ENCODE data around the gene OPA3.
"Not testable (repeated sequence)": the region's sequence is repeated elsewhere in the genome, so short reads cannot be mapped to it uniquely, and the experiment has no call there.

Gene OPA3

DNA sequence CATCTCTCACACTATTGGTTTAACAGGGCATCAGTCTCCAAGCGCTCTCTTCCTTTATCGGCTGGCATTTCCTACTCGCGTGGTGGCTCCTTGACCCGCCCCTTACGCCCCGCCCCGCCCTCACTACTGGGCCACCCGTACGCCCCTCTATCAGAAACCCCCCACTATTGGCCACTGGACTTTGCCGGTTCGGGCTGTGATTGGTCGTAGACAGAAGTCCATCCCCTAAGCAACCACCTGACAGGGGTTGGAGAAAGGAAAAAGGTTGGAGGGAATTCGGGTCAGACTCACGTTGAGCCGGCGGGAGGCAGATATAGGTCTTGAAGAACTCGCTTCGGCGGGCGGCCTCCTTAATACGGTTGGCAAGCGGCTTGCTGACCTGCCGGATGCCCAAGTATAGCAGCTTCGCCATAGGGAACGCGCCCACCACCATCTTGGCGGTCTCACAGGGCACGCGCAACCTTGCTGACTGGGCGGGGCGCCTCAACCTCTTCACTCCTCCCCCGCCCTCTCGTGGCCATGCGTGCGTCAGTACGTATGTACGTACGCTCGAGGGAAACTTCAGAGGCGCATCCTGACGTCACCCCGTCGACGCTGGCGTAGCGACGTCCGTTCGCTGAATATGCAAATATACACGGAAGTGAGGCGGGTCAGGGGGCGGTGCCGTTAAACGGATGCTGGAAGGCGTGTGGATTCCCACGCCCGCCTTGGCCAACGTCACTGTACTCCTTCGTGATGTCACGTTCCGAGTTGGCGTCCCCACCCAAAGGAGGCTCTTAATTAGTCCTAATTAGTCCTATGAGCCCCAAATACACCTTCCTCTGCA lies at the start of gene OPA3:
TSS of gene OPA3 (minus strand) at position 471 of the 826 bp plus-strand sequence. CDS start at position 433, 38 bp downstream.
- H3K4me3 Mint-ChIP-seq: peak within 1 kb of the TSS; percentile 75
- DNase-seq (ENCODE audit: low spot score in 2 of 2) (peak; percentile 89 to 98), ATAC-seq (peak; percentile 93)
- no peaks in the 10 kb centered on the region for H3K9me3 Mint-ChIP-seq
- peaks cover 9% of the 10 kb centered on the region for H3K36me3 Mint-ChIP-seq
- H3K4me1 Mint-ChIP-seq: peaks cover 21% of the 10 kb centered on the region
- peak within 1 kb of the TSS; percentile 89 for H3K27ac Mint-ChIP-seq

DNA sequence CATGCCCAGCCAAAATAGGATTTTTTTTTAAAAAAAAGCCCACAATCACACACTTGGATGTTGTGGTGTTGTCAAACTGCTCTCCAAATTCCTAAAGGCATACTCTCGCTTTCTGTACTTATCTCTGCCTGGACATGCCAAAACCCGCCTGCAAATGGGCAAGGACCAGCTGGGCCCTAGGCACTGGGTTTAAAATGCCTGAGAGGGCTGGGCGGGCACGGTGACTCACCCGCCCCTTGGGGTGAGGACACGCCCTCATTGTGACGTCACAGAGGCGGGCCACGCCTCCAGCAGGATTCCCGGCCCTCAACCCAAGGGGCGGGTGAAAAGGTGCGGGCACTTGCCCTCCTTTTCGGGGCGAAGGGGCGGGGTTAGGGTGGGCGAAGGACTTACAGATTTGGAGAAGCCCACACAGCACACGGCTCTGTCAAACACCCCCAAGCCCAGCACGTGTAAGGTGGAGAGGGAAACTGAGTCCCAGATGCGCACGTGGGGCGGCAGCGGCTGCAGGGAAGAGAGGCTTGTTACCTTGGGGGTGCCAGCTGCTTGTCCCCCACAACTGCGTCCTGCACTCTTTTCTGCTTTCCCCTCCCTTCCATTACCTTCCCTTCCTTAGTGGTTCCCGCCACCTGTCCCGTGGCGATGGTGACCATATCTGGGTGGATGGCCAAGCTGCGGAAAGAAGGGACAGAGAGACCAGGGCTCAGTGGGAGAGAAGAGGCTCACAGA lies 48.0 kb upstream of the OPA3 start:
- H3K9me3 Mint-ChIP-seq: no peaks in the 10 kb centered on the region
- ATAC-seq (peak; percentile 64), DNase-seq (ENCODE audit: low spot score in 2 of 2) (peak; percentile 46 to 71)
- H3K4me3 Mint-ChIP-seq: no peak overlapping the region
- peaks cover 97% of the 10 kb centered on the region for H3K36me3 Mint-ChIP-seq
- H3K27ac Mint-ChIP-seq: no peak overlapping the region
- H3K4me1 Mint-ChIP-seq: peaks cover 10% of the 10 kb centered on the region

DNA sequence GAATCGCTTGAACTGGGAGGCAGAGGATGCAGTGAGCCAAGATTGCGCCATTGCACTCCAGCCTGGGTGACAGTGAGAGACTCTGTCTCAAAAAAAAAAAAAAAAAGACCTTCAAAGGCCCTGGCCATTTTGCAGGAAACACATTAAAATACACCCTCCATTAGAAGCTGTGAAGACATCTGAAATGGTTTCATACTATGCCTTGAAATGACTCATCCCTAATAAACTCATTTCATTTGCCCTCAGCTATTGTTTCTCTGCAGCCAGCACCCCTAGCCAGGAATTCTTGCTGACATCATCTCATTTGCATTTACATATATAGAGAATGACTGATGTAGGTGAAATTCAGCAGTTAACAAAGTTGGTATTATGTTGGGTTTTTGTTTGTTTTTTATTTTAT lies 45.9 kb upstream of the OPA3 start:
- H3K4me3 Mint-ChIP-seq: no peak overlapping the region
- H3K9me3 Mint-ChIP-seq: no peaks in the 10 kb centered on the region
- no peak for DNase-seq (ENCODE audit: low spot score in 2 of 2)
- ATAC-seq: peak; percentile 93
- no peak overlapping the region for H3K27ac Mint-ChIP-seq
- peaks cover 97% of the 10 kb centered on the region for H3K36me3 Mint-ChIP-seq
- H3K4me1 Mint-ChIP-seq: peaks cover 15% of the 10 kb centered on the region

DNA sequence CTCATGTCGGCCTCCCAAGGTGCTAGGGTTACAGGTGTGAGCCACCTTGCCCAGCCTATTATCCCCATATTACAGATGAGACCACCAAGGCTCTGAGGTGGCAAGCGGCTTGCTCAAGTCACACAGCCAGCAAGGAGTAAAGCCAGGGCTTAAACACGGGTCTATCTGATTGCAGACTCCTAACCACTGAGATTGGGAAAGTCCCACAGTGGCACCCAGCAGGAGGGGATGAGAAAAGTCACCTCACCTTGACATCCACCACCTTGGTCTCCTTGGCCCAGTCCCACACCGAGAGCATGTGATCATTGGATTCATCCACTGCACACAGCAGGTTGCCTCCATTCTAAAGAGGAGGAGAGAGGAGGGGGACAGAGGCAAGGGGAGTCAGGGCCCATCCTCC lies 45.1 kb upstream of the OPA3 start:
- H3K4me3 Mint-ChIP-seq: no peak overlapping the region
- ATAC-seq: no peak
- no peaks in the 10 kb centered on the region for H3K9me3 Mint-ChIP-seq
- peaks cover 97% of the 10 kb centered on the region for H3K36me3 Mint-ChIP-seq
- no peak for DNase-seq (ENCODE audit: low spot score in 2 of 2)
- peaks cover 18% of the 10 kb centered on the region for H3K4me1 Mint-ChIP-seq
- H3K27ac Mint-ChIP-seq: peak overlapping the region; percentile 34

DNA sequence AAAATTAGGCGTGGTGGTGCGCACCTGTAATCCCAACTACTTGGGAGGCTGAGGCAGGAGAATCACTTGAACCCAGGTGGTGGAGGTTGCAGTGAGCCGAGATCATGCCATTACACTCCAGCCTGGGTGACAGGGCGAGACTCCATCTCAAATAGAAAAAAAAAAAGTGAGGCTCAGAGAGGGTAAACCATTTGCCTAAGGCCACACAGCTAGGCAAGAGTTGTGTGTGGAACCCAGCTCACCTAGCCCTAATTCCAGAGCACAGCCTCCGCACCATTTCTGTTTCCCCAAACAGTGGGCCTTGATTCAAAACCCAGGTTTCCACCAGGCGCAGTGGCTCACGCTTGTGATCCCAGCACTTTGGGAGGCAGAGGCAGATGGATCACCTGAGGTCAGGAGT lies 43.6 kb upstream of the OPA3 start:
- H3K9me3 Mint-ChIP-seq; DNase-seq (ENCODE audit: low spot score in 2 of 2); ATAC-seq; H3K4me3 Mint-ChIP-seq; H3K27ac Mint-ChIP-seq: not testable (repeated sequence)
- H3K36me3 Mint-ChIP-seq: peaks cover 100% of the 10 kb centered on the region
- H3K4me1 Mint-ChIP-seq: peaks cover 23% of the 10 kb centered on the region

DNA sequence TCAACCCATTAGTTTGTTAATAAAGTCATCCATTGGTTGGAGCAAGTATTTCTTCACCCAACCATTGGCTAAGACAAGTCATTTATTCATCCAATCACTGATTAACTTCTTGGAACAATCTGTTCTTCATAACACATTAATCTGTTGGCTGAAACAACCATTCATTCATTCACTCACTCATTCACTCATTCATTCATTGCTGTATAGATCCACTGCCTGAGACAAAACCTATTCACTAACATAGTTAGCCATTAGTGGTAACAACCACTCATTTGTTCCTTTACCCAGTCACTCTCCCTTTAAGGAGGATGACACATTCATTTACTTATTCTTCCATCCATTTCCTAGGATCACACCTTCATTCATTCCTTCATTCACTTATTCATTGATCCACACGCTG lies 39.4 kb upstream of the OPA3 start:
- no peak overlapping the region for H3K27ac Mint-ChIP-seq
- H3K4me3 Mint-ChIP-seq: no peak overlapping the region
- no peak for ATAC-seq
- no peak for DNase-seq (ENCODE audit: low spot score in 2 of 2)
- H3K4me1 Mint-ChIP-seq: peaks cover 21% of the 10 kb centered on the region
- no peaks in the 10 kb centered on the region for H3K9me3 Mint-ChIP-seq
- peaks cover 100% of the 10 kb centered on the region for H3K36me3 Mint-ChIP-seq

DNA sequence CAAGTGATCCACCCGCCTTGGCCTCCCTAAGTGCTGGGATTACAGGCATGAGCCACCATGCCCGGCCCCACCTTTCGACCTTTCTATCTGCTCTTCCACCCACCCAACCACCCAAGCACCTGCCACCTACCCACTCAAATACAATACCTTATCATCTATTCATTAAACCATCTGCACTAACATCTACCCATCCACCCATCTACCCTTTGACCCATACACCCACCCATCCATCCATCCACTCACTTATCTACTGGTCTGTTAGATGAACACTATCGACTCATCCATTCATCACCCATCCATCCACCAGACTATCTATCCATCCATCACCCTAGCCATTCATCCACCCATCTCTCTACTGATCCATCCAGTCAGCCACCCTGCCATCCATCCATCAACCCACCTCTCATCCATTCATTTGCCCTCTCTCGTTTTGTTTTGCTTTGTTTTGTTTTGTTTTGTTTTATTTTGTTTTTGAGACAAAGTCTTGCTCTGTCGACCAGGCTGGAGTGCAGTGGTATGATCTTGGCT lies 37.4 kb upstream of the OPA3 start:
- Mint-ChIP-seq H3K27ac (peak overlapping the region; percentile 61), H3K4me1 (peaks cover 21% of the 10 kb centered on the region), H3K36me3 (peaks cover 100% of the 10 kb centered on the region), H3K9me3 (no peaks in the 10 kb centered on the region), H3K4me3 (no peak overlapping the region)
- ATAC-seq (no peak), DNase-seq (ENCODE audit: low spot score in 2 of 2) (no peak)

DNA sequence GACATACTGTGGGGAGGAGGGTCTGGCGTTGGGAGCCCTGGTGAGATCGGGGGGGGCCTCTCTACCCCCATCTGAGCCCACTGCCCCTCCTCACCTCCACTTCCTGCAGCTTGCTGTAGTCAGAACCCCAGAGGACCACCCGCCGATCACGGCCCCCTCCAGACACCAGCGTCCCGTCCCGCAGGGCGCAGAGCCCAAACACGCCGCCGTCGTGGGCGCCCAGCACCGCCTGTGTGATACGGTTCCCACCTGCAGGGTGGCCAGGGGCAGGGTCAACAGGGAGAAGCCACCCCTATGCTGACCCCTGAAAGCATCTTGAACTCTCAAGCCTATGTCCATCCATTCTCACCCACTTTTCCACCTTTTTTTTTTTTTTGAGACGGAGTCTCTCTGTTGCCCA lies 36.8 kb upstream of the OPA3 start:
- ATAC-seq: no peak
- Mint-ChIP-seq H3K4me3 (no peak overlapping the region), H3K27ac (peak overlapping the region; percentile 61), H3K9me3 (no peaks in the 10 kb centered on the region), H3K4me1 (peaks cover 22% of the 10 kb centered on the region), H3K36me3 (peaks cover 100% of the 10 kb centered on the region)
- no peak for DNase-seq (ENCODE audit: low spot score in 2 of 2)

DNA sequence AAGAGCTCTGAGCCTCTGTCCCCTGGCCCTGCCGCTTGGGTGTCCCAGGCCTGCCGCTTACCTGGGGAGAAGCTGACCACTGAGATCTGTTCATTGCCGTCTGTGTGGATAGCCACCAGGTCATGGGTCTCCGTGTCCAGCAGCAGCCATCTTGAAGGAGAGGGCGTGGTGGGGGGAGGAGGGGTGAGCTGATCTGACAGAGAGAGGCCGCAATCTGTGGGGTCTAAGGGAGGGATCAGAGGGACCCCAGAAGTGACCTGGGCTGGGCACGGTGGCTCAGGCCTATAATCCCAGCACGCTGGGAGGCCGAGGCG lies 32.1 kb upstream of the OPA3 start:
- H3K4me3 Mint-ChIP-seq: no peak overlapping the region
- H3K27ac Mint-ChIP-seq: no peak overlapping the region
- ATAC-seq: no peak
- H3K4me1 Mint-ChIP-seq: peaks cover 26% of the 10 kb centered on the region
- no peak for DNase-seq (ENCODE audit: low spot score in 2 of 2)
- H3K9me3 Mint-ChIP-seq: no peaks in the 10 kb centered on the region
- H3K36me3 Mint-ChIP-seq: peaks cover 100% of the 10 kb centered on the region

DNA sequence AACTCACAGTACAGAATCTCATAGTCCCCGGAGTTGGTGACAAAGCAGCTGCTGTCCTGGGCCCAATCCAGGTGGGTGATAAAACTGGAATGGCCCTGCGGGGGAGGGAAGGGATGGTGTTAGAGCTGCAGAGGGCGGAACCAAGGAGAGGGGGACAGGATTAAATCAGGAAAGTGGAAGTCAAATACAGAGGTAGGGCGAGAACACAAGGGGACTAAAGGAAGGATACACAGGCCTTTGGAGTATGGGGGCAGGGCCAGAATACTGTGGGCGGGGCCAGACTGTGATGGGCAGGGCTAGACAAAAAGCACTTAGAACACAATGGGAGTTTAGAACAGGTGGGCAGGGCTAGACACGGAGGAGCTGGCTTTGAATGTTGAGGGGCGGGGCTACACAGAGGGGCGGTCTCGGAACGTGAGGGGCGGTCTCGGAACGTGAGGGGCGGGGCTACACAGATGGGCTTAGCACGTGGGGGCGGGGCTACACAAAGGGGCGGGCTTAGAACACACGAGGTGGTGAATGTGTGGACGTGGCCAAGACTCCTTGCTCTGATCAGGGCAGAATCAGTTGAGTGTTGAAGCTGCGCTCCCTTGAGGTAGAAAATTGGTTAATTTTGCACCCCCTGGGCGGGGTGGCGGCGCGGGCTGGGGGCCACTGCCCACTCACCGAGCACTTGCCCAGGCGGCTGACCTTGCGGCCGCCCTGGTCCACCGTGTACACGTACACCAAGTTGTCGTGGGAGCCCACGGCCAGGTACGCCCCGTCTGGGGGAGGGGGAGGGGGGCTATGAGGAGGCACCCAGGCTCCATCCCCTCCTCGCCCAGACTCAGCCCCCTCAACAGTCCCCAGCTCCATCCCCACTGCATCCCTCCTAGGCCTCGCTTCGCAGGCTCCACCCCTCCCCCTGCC lies 31.4 kb upstream of the OPA3 start:
- H3K27ac Mint-ChIP-seq: no peak overlapping the region
- H3K4me3 Mint-ChIP-seq: no peak overlapping the region
- no peaks in the 10 kb centered on the region for H3K9me3 Mint-ChIP-seq
- DNase-seq (ENCODE audit: low spot score in 2 of 2) (peak; percentile 74 to 94), ATAC-seq (peak; percentile 74)
- peaks cover 26% of the 10 kb centered on the region for H3K4me1 Mint-ChIP-seq
- peaks cover 100% of the 10 kb centered on the region for H3K36me3 Mint-ChIP-seq

DNA sequence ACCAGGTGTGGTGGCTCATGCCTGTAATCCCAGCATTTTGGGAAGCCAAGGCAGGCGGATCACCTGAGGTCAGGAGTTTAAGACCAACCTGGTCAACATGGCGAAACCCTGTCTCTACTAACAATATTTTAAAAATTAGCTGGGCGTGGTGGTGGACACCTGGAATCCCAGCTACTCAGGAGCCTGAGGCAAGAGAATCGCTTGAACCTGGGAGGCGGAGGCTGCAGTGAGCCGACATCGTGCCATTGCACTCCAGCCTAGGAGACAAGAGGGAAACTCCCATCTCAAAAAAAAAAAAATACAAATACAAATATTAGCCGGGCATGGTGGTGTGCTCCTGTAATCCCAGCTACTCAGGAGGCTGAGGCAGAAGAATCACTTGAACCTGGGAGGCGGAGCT lies 30.5 kb upstream of the OPA3 start:
- Mint-ChIP-seq H3K27ac (peak overlapping the region; percentile 97), H3K4me3 (peak overlapping the region; percentile 64), H3K36me3 (peaks cover 100% of the 10 kb centered on the region), H3K4me1 (peaks cover 26% of the 10 kb centered on the region)
- not testable (repeated sequence) for DNase-seq (ENCODE audit: low spot score in 2 of 2); ATAC-seq; H3K9me3 Mint-ChIP-seq

DNA sequence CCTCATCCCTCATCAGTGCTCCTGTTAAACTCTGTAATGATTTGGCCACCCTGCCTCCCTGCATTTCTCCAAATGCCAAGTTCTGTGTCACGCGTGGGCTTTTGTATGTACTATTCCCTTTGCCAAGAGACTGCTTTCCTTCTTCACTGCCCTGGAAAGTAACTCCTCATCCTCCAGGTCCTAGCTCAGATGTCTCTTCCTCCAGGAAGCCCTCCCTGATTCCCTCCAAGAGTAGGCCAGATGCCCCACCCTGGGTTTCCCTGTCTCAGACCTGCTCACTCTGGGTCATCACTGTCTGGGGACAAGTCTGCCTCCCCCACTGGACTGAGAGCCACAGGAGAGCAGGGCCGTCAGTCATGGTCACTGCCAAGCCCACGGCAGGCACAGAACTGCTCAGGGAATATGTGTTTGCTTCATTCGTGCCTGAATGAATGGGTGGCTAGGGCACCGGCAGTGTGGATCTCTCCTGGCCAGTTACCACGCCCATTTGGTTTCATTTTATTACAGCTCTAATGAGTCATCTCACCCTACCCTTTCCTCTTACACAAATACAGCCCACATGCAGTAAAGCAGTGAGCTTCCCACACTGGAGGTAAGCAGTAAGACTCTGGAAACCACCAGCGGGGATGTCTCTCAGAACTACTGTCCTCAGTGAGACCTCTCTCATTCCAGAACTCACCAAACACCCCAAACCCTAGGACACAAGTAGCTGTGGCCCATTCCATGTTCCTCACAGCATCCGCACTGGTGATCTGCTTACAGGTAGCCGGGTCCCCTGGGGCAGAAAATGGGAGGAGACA lies 29.5 kb upstream of the OPA3 start:
- H3K9me3 Mint-ChIP-seq: no peaks in the 10 kb centered on the region
- peaks cover 26% of the 10 kb centered on the region for H3K4me1 Mint-ChIP-seq
- peak; percentile 36 to 80 for DNase-seq (ENCODE audit: low spot score in 2 of 2)
- peak; percentile 94 for ATAC-seq
- peaks cover 100% of the 10 kb centered on the region for H3K36me3 Mint-ChIP-seq
- H3K27ac Mint-ChIP-seq: peak overlapping the region; percentile 97
- H3K4me3 Mint-ChIP-seq: peak overlapping the region; percentile 64

DNA sequence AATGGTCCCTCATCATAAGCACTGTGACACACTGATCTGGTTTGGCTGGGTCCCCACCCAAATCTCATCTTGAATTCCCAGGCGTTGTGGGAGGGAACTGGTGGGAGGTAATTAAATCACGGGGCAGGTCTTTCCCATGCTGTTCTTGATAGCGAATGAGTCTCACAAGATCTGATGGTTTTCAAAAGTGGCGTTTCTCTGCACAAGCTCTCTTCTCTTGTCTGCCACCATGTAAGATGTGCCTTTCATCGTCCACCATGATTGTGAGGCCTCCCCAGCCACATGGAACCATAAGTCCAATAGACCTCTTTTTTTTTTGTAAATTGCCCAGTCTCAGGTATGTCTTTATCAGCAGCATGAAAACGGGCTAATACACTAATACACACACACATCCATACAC lies 24.3 kb upstream of the OPA3 start:
- no peak for ATAC-seq
- no peak overlapping the region for H3K4me3 Mint-ChIP-seq
- no peak for DNase-seq (ENCODE audit: low spot score in 2 of 2)
- peaks cover 67% of the 10 kb centered on the region for H3K36me3 Mint-ChIP-seq
- no peaks in the 10 kb centered on the region for H3K9me3 Mint-ChIP-seq
- peak overlapping the region; percentile 11 for H3K27ac Mint-ChIP-seq
- peaks cover 16% of the 10 kb centered on the region for H3K4me1 Mint-ChIP-seq

Measured in stimulated activated effector memory CD8-positive, alpha-beta T cell treated with anti-CD3 and anti-CD28 coated beads, Interleukin-12 subunit alpha, Interleukin-12 subunit beta, amount 100 ng/mL, for 72 hours (primary cell).